SKM-1 treated with dmso at 0.1 percent for 144 hours (cell line): Measurements from ENCODE around the gene N4BP2L2.
"Not testable (repeated sequence)": the region's sequence is repeated elsewhere in the genome, so short reads cannot be mapped to it uniquely, and the experiment has no call there.

ENCODE experiments used
- DNase-seq: peaks from one replicate; lab custom pipeline; 2025; ENCODE audit not compliant: unreplicated experiment; lab: John Stamatoyannopoulos, UW

The N4BP2L2 gene

DNA sequence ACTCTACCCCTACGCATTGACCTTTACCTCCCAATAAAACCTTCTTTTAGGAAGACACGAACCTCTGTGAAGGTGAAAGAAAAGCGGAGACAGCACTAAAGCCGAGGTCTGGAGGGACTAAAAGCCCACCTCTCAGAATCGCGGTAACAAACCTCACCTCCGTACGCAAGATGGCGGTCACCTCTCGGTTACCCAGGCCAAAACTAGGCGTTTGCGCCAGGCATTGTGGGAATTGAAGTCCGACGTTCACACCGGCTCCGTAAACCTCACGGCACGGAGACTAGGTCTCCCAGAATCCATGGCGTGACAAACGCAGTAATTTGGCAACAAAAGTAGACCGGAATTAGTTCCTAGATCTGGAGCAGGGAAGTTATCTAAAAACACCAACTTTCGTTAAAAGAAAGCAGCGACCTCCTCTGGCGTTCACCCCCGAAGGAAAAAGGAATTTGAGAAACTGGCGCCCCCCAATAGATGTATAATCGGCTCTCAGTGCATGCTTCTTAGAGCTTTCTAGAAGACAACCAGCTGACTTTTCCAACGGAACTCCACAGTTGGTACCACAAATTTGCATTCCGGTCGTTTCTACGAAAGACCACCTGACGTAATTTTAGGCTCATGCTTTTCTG lies at the start of gene N4BP2L2:
TSS of gene N4BP2L2 (minus strand) at position 175 of the 626 bp plus-strand sequence. CDS start 1,768 bp downstream, outside the sequence.
- DNase-seq: peak; percentile 93

- DNase-seq: peak; percentile 44
Observed at GRCh38 chr13:32587811-32588170, 49.2 kb upstream of the N4BP2L2 start.

GRCh38 chr13:32587011-32587810 lies 48.6 kb upstream of the N4BP2L2 start:
- DNase-seq: peak; percentile 26

GRCh38 chr13:32586080-32586900 lies 47.7 kb upstream of the N4BP2L2 start, which contains the start of gene PDS5B:
PDS5B (plus strand) TSS chr13:32586452; CDS start chr13:32648773, 62,321 bp downstream.
- DNase-seq: peak; percentile 91

- DNase-seq: no peak
Observed at GRCh38 chr13:32585550-32586079, 47.0 kb upstream of the N4BP2L2 start.

DNA sequence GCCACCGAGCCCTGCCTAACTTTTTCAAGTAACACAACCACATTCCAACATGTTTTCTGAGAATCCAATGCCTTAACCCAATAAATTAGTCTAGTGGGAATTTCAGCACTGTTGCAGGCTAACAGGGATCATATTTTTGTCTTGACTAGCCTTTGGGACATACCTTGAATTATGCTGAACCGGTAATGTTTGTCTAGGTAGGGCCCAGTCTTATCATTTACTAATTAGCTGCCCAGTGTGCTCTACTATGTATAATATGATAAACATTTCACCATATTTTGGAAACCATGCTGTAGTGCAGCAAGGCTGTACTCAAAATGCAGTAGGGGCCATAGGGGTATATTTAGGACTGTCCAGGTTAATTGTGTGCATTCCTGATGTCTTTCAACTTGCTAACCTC lies 44.4 kb upstream of the N4BP2L2 start:
- no peak for DNase-seq

DNA sequence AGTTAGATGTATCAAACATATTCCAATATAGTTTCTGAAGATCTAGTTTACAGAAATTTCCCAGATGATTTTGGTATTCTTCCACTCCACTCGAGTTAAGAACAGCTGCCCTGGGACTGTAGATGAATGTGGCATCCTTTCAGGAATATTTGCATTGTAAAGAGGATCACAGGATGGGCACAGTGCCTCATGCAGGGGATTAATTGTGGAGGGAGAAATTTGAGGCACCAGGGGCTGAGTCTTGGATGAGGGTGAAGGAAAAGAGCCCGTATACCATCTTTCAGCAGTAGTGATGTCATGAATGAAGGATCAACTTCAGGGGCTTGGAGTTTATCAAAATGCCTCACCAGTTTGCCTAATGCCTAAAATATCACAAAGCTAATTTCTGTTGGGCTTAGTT lies 43.7 kb upstream of the N4BP2L2 start:
- no peak for DNase-seq

GRCh38 chr13:32581177-32581786 lies 42.7 kb upstream of the N4BP2L2 start:
- DNase-seq: peak; percentile 23

DNA sequence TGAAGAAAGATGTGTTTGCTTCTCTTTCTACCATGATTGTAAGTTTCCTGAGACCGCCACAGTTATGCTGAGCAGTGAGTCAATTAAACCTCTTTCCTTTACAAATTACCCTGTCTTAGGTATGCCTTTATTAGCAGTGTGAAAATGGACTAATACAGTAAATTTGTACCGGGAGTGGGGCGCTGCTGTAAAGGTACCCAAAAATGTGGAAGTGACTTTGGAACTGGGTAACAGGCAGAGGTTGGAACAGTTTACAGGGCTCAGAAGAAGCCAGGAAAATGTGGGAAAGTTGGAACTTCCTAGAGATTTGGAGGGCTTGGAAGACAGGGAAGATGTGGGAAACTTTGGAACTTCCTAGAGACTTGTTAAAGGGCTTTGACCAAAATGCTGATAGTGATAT lies 38.4 kb upstream of the N4BP2L2 start:
- no peak for DNase-seq

DNA sequence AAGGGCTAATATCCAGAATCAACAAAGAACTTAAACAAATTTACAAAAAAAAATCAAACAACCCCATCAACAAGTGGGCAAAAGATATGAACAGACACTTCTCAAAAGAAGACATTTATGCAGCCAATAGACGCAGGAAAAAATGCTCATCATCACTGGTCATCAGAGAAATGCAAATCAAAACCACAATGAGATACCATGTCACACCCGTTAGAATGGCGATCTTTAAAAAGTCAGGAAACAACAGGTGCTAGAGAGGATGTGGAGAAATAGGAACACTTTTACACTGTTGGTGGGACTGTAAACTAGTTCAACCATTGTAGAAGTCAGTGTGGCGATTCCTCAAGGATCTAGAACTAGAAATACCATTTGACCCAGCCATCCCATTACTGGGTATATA lies 37.1 kb upstream of the N4BP2L2 start:
- DNase-seq: not testable (repeated sequence)

DNA sequence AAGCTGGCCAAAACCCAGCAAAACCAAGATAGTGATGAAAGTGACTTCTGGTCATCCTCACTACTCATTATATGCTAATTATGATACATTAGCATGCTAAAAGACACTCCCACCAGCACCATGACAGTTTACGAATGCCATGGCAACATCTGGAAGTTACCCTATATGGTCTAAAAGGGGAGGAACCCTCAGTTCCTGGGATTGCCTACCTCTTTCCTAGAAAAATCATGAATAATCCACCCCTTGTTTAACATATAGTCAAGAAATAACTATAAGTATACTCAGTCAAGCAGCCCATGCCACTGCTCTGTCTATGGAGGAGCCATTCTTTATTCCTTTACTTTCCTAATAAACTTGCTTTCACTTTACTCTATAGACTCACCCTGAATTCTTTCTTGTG lies 22.2 kb upstream of the N4BP2L2 start:
- DNase-seq: not testable (repeated sequence)

DNA sequence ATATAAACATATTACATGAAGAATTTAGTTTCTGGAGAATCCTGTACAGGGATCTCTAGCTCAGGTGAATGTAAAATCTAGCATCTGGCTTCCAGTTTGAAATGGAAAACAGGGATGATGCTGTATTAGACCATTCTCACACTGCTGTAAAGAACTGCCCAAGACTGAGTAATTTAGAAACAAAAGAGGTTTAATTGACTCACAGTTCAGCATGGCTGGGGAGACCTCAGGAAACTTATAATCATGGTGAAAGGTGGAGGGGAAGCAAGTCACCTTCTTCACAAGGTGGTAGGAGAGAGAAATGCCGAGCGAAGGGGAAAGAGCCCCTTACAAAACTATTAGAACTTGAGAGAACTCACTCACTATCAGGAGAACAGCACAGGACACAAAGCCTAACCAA lies 17.0 kb upstream of the N4BP2L2 start:
- DNase-seq: no peak

DNA sequence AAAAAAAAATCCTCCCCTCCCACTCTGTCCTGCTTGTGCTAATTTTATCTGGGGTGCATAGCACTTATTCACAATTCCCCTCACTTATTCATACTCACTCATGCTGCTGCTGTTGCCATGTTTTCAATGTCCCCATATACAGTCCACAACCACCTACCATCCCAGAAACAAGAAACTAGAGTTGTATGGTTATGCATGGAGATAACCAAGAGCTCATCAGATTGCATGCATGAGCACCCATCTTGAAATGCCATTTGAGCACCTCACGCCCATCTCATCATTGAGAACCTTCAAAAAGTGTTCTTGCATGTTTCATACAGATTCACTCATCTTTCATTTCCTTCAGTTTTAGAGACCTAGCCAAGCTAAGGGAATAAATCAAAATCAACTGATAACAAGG lies 15.1 kb upstream of the N4BP2L2 start:
- no peak for DNase-seq

GRCh38 chr13:32549788-32550187 lies 11.2 kb upstream of the N4BP2L2 start:
- no peak for DNase-seq

- peak; percentile 61 for DNase-seq
Observed at GRCh38 chr13:32548837-32549236, 10.2 kb upstream of the N4BP2L2 start.

DNA sequence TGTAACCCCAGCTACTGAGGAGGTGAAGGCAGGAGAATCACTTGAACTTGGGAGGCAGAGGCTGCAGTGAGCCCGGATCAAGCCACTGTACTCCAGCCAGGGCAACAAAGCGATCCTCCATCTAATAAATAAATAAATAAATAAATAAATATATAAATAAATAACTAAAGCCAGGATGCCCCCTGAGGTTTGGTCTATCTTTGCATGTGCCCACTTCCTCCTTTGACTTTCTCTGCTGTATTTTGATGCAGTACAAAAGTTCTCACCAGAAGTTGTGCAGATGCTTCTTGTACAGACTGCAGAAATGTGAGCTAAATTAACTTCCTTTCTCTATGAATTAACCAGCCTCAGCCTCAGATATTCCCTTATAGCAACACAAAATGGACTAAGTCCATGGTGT lies 6.5 kb upstream of the N4BP2L2 start:
- no peak for DNase-seq

DNA sequence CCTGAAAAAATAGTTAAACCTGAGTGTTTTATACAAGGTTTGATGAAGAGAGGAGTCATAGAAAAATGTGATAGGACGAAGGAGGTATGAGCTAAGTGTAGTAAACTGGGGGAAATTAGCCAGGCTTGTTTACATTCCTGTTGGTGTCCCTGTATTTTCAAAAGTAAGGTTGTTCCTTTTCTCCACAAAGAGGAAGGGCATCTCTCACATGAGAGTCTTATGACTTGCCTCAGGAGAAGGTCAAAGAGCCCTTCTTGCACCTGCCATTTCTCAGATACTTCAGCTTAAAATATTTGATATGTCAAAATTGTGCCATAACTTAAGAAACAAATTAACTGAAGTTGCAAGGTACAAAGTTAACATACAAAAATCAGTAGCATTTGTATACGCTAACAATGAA lies 3.6 kb upstream of the N4BP2L2 start:
- no peak for DNase-seq

- peak; percentile 57 for DNase-seq
Observed at GRCh38 chr13:32538143-32538620, 413 bp downstream of the N4BP2L2 start.

GRCh38 chr13:32537580-32538142 lies 934 bp downstream of the N4BP2L2 start:
- DNase-seq: no peak

GRCh38 chr13:32535748-32536147 lies 2.8 kb downstream of the N4BP2L2 start:
- DNase-seq: no peak
